H1 (cell line): ENCODE data around the gene RUFY4. TPM values are rescaled to one million over a fixed set of nuclear protein-coding genes. Genes with fewer than 3 reads are reported as not detected.

ENCODE experiments used
- CTCF ChIA-PET: fragments of 300-600 bp; sonication (Branson Sonifier 250); formaldehyde crosslinking; loops from one replicate; lab custom pipeline; 2021; ENCODE audit not compliant: partially characterized antibody; lab: Charles Lee
- POLR2A ChIA-PET: fragments of 300-600 bp; sonication (Branson Sonifier 250); formaldehyde crosslinking; loops from one replicate; lab custom pipeline; 2021; ENCODE audit warnings: inconsistent platforms; ENCODE audit not compliant: partially characterized antibody; lab: Charles Lee
- DNase-seq, 2 experiments: peaks; one replicate each; pipeline versions ENCODE4 v3.0.0 to v3.0.0-alpha.2; 2010 to 2022; ENCODE audit warnings: low spot score in 2 of 2, low read depth in 1 of 2, mixed read lengths in 1 of 2
- FAIRE-seq: peaks from 2 replicates; lab custom pipeline; 2011; peaks lifted over from hg19 to GRCh38; lab: Jason Lieb, UNC
- H2AFZ ChIP-seq: 2 replicates; pipeline ENCODE4 v1.8.1; 2012; ENCODE audit warnings: low read length, inconsistent platforms
- H2AK5ac ChIP-seq: 2 replicates; pipeline ENCODE4 v1.6.1; 2013; ENCODE audit warnings: low read depth, low read length
- H2BK120ac ChIP-seq: replicated peaks from 2 replicates; pipeline ENCODE3; 2013; ENCODE audit warnings: low read depth, low read length, inconsistent platforms
- H2BK12ac ChIP-seq: 2 replicates; pipeline ENCODE4 v1.6.1; 2013; ENCODE audit warnings: low read depth, low read length
- H2BK15ac ChIP-seq: 2 replicates; pipeline ENCODE4 v1.6.1; 2013; ENCODE audit warnings: low read length
- H2BK20ac ChIP-seq: 2 replicates; pipeline ENCODE4 v1.6.1; 2013; ENCODE audit warnings: low read length
- H2BK5ac ChIP-seq: 2 replicates; pipeline ENCODE4 v1.6.1; 2013; ENCODE audit warnings: low read depth, low read length
- H3K14ac ChIP-seq: 2 replicates; pipeline ENCODE4 v1.6.1; 2013; ENCODE audit warnings: inconsistent platforms; ENCODE audit not compliant: insufficient read length
- H3K18ac ChIP-seq: 2 replicates; pipeline ENCODE4 v1.6.1; 2013; ENCODE audit warnings: low read length; ENCODE audit errors: extremely low read depth
- H3K23ac ChIP-seq: 2 replicates; pipeline ENCODE4 v1.6.1; 2013; ENCODE audit warnings: inconsistent platforms; ENCODE audit not compliant: insufficient read length
- H3K23me2 ChIP-seq: 2 replicates; pipeline ENCODE4 v1.6.1; 2013; ENCODE audit warnings: low read depth, low read length
- H3K27ac ChIP-seq: 2 replicates; pipeline ENCODE4 v1.6.1; 2011; ENCODE audit warnings: low read depth, low read length, inconsistent platforms
- H3K27me3 ChIP-seq, 4 experiments: replicated peaks in 1 of 4; 1 replicate in 1 of 4; 2 replicates in 3 of 4; pipeline versions ENCODE4 v1.6.1 to v1.8.1; 2011 to 2013; ENCODE audit warnings: low read length in 3 of 4, mild to moderate bottlenecking in 3 of 4, inconsistent platforms in 2 of 4, mixed read lengths in 2 of 4, moderate library complexity in 1 of 4; ENCODE audit not compliant: control insufficient read depth in 3 of 4, insufficient read depth in 3 of 4; ENCODE audit errors: extremely low read depth in 1 of 4
- H3K36me3 ChIP-seq, 4 experiments: 2 replicates each; pipeline versions ENCODE4 v1.6.1 to v1.8.1; 2011 to 2013; ENCODE audit warnings: mild to moderate bottlenecking in 4 of 4, low read length in 3 of 4, moderate library complexity in 2 of 4, control low read depth in 1 of 4, inconsistent platforms in 1 of 4; ENCODE audit not compliant: insufficient read depth in 4 of 4, control insufficient read depth in 2 of 4
- H3K4ac ChIP-seq: replicated peaks from 2 replicates; pipeline ENCODE3; 2013; ENCODE audit warnings: low read length, low read depth, mixed read lengths, inconsistent platforms; ENCODE audit not compliant: insufficient read length
- H3K4me1 ChIP-seq, 4 experiments: replicated peaks in 1 of 4; 1 replicate in 1 of 4; 2 replicates in 3 of 4; pipeline versions ENCODE4 v1.6.1 to v1.8.1; 2011 to 2013; ENCODE audit warnings: low read length in 3 of 4, inconsistent platforms in 2 of 4, mixed read lengths in 1 of 4; ENCODE audit not compliant: insufficient read depth in 4 of 4, control insufficient read depth in 3 of 4
- H3K4me2 ChIP-seq, 2 experiments: 2 replicates each; pipeline versions ENCODE4 v1.6.1 to v1.8.1; 2011 to 2013; ENCODE audit warnings: low read depth in 2 of 2, low read length in 2 of 2, control low read depth in 1 of 2, inconsistent platforms in 1 of 2, mild to moderate bottlenecking in 1 of 2; ENCODE audit not compliant: insufficient read depth in 1 of 2
- H3K4me3 ChIP-seq, 4 experiments: fragments of 200-600, 300-600 bp in 1 of 4; sonication (generic), shearing (Covaris generic), sonication (Bioruptor Twin) in 1 of 4; 2 replicates each; pipeline versions ENCODE4 v1.5.1 to v1.8.1; 2011 to 2016; ENCODE audit warnings: low read length in 4 of 4, low read depth in 3 of 4, control low read depth in 2 of 4, inconsistent platforms in 2 of 4, mild to moderate bottlenecking in 2 of 4, mixed read lengths in 1 of 4, moderate library complexity in 1 of 4; ENCODE audit not compliant: insufficient read depth in 2 of 4; ENCODE audit errors: extremely low read depth in 1 of 4
- H3K56ac ChIP-seq: replicated peaks from 2 replicates; pipeline ENCODE3; 2013; ENCODE audit warnings: low read depth, mild to moderate bottlenecking, mixed read lengths, low read length, inconsistent platforms; ENCODE audit not compliant: insufficient read length
- H3K79me1 ChIP-seq: 2 replicates; pipeline ENCODE4 v1.6.1; 2013; ENCODE audit warnings: low read depth, low read length, control low read depth
- H3K79me2 ChIP-seq, 2 experiments: 2 replicates each; pipeline versions ENCODE4 v1.6.1 to v1.8.1; 2012 to 2013; ENCODE audit warnings: low read length in 2 of 2, mild to moderate bottlenecking in 2 of 2, inconsistent platforms in 1 of 2; ENCODE audit not compliant: insufficient read depth in 2 of 2, control insufficient read depth in 1 of 2
- H3K9ac ChIP-seq, 4 experiments: replicated peaks in 1 of 4; 1 replicate in 1 of 4; 2 replicates in 3 of 4; pipeline versions ENCODE4 v1.6.1 to v1.8.1; 2011 to 2013; ENCODE audit warnings: low read depth in 3 of 4, low read length in 3 of 4, control low read depth in 2 of 4, mild to moderate bottlenecking in 2 of 4, moderate library complexity in 2 of 4, inconsistent platforms in 1 of 4; ENCODE audit errors: extremely low read depth in 1 of 4
- H3K9me3 ChIP-seq, 2 experiments: 2 replicates each; pipeline versions ENCODE4 v1.6.1 to v1.8.1; 2012 to 2013; ENCODE audit warnings: mild to moderate bottlenecking in 2 of 2, moderate library complexity in 2 of 2, control low read depth in 1 of 2, inconsistent platforms in 1 of 2, low read depth in 1 of 2, low read length in 1 of 2, mixed read lengths in 1 of 2; ENCODE audit not compliant: insufficient read depth in 2 of 2
- H4K20me1 ChIP-seq, 2 experiments: replicated peaks in 1 of 2; 2 replicates each; pipeline versions ENCODE3 to v1.8.1; 2011 to 2013; ENCODE audit warnings: inconsistent platforms in 2 of 2, low read length in 2 of 2, mild to moderate bottlenecking in 1 of 2; ENCODE audit not compliant: insufficient read depth in 2 of 2, control insufficient read depth in 1 of 2
- H4K5ac ChIP-seq: 2 replicates; pipeline ENCODE4 v1.6.1; 2013; ENCODE audit warnings: low read length, low read depth, mixed read lengths, inconsistent platforms; ENCODE audit not compliant: insufficient read length
- H4K8ac ChIP-seq: 2 replicates; pipeline ENCODE4 v1.8.0; 2013; ENCODE audit warnings: mild to moderate bottlenecking, moderate library complexity, low read length, inconsistent platforms; ENCODE audit not compliant: insufficient read depth; ENCODE audit errors: extremely low read depth
- H4K91ac ChIP-seq: replicated peaks from 2 replicates; pipeline ENCODE3; 2013; ENCODE audit warnings: low read length, mixed read lengths, inconsistent platforms; ENCODE audit not compliant: insufficient read length
- BRCA1 ChIP-seq: IDR thresholded peaks from 2 replicates; pipeline ENCODE4 v1.6.1; 2012; ENCODE audit warnings: low read depth, low read length, improper control_type of control experiment
- CBX8 ChIP-seq: fragments of 300-800, 300-1000 bp; sonication (generic); IDR thresholded peaks from 2 replicates; pipeline ENCODE4 v1.7.1; 2016; ENCODE audit warnings: low read depth, low read length, borderline replicate concordance
- EP300 ChIP-seq, 2 experiments: IDR thresholded peaks; 1 replicate in 1 of 2; 2 replicates in 1 of 2; pipeline ENCODE4 v1.6.1; 2011 to 2012; ENCODE audit warnings: low read depth in 2 of 2, low read length in 2 of 2, mild to moderate bottlenecking in 2 of 2, borderline replicate concordance in 1 of 2, inconsistent platforms in 1 of 2, moderate library complexity in 1 of 2
- HDAC6 ChIP-seq: IDR thresholded peaks from one replicate; pipeline ENCODE4 v1.7.1; 2012; ENCODE audit warnings: low read depth, mild to moderate bottlenecking, inconsistent platforms, low read length, moderate library complexity
- PHF8 ChIP-seq: fragments of 200-600 bp; sonication (generic); conservative IDR thresholded peaks from 2 replicates; pipeline ENCODE4 v1.7.1; 2012; ENCODE audit warnings: low read depth, mild to moderate bottlenecking, inconsistent platforms, low read length, moderate library complexity
- POLR2A ChIP-seq, 2 experiments: IDR thresholded peaks; 1 replicate in 1 of 2; 2 replicates in 1 of 2; pipeline ENCODE4 v1.6.1; 2011; ENCODE audit warnings: low read depth in 2 of 2, low read length in 2 of 2, mild to moderate bottlenecking in 2 of 2; ENCODE audit errors: control extremely low read depth in 1 of 2
- RFX5 ChIP-seq: IDR thresholded peaks from 2 replicates; pipeline ENCODE4 v1.6.1; 2011; ENCODE audit warnings: low read depth, low read length, improper control_type of control experiment, borderline replicate concordance
- RXRA ChIP-seq: IDR thresholded peaks from 2 replicates; pipeline ENCODE4 v1.6.1; 2011; ENCODE audit warnings: low read depth, mild to moderate bottlenecking, low read length, moderate library complexity; ENCODE audit not compliant: insufficient read depth
- SUZ12 ChIP-seq: fragments of 200-600 bp; sonication (generic); IDR thresholded peaks from 2 replicates; pipeline ENCODE4 v1.6.1; 2012; ENCODE audit warnings: mild to moderate bottlenecking, inconsistent platforms, low read length, moderate library complexity, mixed read lengths
- TCF12 ChIP-seq: IDR thresholded peaks from 2 replicates; pipeline ENCODE4 v1.6.1; 2011; ENCODE audit warnings: low read depth, mild to moderate bottlenecking, low read length
- WGBS, 2 experiments: shearing (Covaris generic) in 1 of 2; methylation state at CpG; one replicate each; pipeline versions ENCODE4 v1.1.6 to v1.1.7; 2013 to 2015; ENCODE audit warnings: low lambda C conversion rate in 2 of 2, mixed read lengths in 2 of 2, inconsistent platforms in 1 of 2, low coverage in 1 of 2, missing lambda C conversion rate in 1 of 2; ENCODE audit not compliant: insufficient replicate concordance in 2 of 2, insufficient coverage in 1 of 2, insufficient read length in 1 of 2; ENCODE audit errors: extremely low coverage in 1 of 2, missing lambda C conversion rate in 1 of 2; 5-methylcytosine and 5-hydroxymethylcytosine counted together
- polyA plus RNA-seq, 7 experiments: library from polyadenylated mRNA; depleted of rRNA in 3 of 7; stranded (reverse) in 5 of 7; unstranded in 2 of 7; fragments of >200 nt in 5 of 7; fragments of 200-250 nt in 2 of 7; gene quantifications; 1 replicate in 5 of 7; 2 replicates in 1 of 7; 4 replicates in 1 of 7; pipeline versions ENCODE4 v1.2.1 to v1.2.3, GENCODE V29; 2011 to 2013; ENCODE audit warnings: missing spikeins in 2 of 7, mixed read lengths in 2 of 7
- total RNA-seq: library from RNA; stranded (reverse); fragmentation: NEBNext Ultra II Directional; extraction: Animal tissue kit (Norgen Biotek cat#: 25700); gene quantifications from 2 replicates; pipeline ENCODE4 v1.2.1, GENCODE V29; 2021

Gene RUFY4
- total and polyA plus RNA-seq, 2 of the 8 experiments (the other 6 are each of a cell fraction or from before 2014, with no cell fraction given): 0.32 to 0.38 TPM

DNA sequence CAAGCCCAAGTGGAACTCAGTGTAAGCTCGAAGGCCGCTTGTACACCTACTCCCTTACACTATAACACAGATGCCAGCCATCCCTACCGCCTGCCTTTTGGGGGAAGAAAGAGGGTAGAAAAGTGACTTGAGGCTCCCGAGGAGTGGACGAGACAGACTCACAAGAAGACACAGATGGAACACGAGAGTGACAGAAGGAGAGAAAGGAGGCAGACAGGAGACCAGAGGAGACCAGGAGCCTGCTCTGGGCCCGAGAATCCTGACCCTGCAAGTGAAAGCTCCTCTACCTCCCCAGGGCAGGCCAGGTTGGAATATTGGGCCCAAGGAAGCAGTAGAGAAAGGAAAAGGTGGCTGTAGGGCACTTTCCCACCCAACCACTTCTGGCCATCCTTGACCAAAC lies 42.8 kb upstream of the RUFY4 start:
- no peak overlapping the region for H3K4me2 ChIP-seq
- WGBS, 2 experiments: 90% methylated on average over 7 of the region's 7 CpGs; no CpG with 5 or more reads in 1 of the 2 experiments
- POLR2A ChIA-PET: no interaction called here
- H3K79me2 ChIP-seq: no peaks in the 10 kb centered on the region
- H3K4me3 ChIP-seq: no peak overlapping the region
- no peak overlapping the region for H2AFZ ChIP-seq
- H2AK5ac ChIP-seq: 0 out of 2 replicates have a peak overlapping the region, but pooled peaks have one; percentile 25
- peak overlapping the region; percentile 32 for H4K91ac ChIP-seq
- H3K27me3 ChIP-seq: no peaks in the 10 kb centered on the region; a peak in 1 of 7 replicates
- DNase-seq (peak in 1 of 2 experiments; percentile 44), FAIRE-seq (no peak)
- H2BK15ac ChIP-seq: no peak overlapping the region
- H4K8ac ChIP-seq: no peak overlapping the region
- no peak overlapping the region for H3K27ac ChIP-seq
- H2BK5ac ChIP-seq: peak overlapping the region; percentile 68; the same call in 1 of the 2 replicates
- peak overlapping the region; percentile 80 for H2BK12ac ChIP-seq
- H3K9me3 ChIP-seq: no peaks in the 10 kb centered on the region
- H4K20me1 ChIP-seq: peaks cover 0 to 6% of the 10 kb centered on the region in 2 experiments
- no peak overlapping the region for H3K18ac ChIP-seq
- H3K79me1 ChIP-seq: no peaks in the 10 kb centered on the region
- no peak overlapping the region for H3K4ac ChIP-seq
- H4K5ac ChIP-seq: no peak overlapping the region
- peaks cover 5% of the 10 kb centered on the region; the same call in 1 of the 2 replicates for H3K23me2 ChIP-seq
- no peak overlapping the region for H3K56ac ChIP-seq
- H3K14ac ChIP-seq: no peak overlapping the region
- H3K4me1 ChIP-seq: peaks cover 0 to 16% (median 5%) of the 10 kb centered on the region in 4 experiments; a peak in 6 of 7 replicates
- H3K9ac ChIP-seq: no peak overlapping the region
- H2BK120ac ChIP-seq: no peak overlapping the region
- no peak overlapping the region for H3K23ac ChIP-seq
- H2BK20ac ChIP-seq: peak overlapping the region; percentile 77
- no peaks in the 10 kb centered on the region for H3K36me3 ChIP-seq
- no peak for TF ChIP-seq SUZ12
- no peak for TF ChIP-seq EP300 (IDR thresholded peaks at IDR 0.05; ENCODE audit: borderline replicate concordance in 1 of 2, low read depth in 2 of 2, low read length in 2 of 2)
- no peak for TF ChIP-seq TCF12
- no peak for TF ChIP-seq HDAC6
- TF ChIP-seq RXRA: no peak
- TF ChIP-seq BRCA1: no peak
- no peak for TF ChIP-seq PHF8
- TF ChIP-seq CBX8: no peak
- no peak for TF ChIP-seq POLR2A (IDR thresholded peaks at IDR 0.05; ENCODE audit: control extremely low read depth in 1 of 2, low read depth in 2 of 2, low read length in 2 of 2)
- no peak for TF ChIP-seq RFX5
- CTCF ChIA-PET: interaction anchor here (1.0 to 5.5 kb wide), 6 partner anchors 9 to 240 kb away, joined by 3 to 22 read pairs (median 4); no protein-coding TSS in a partner anchor
